Natural killer cell treated with Interleukin-12 subunit alpha and Interleukin-12 subunit beta and Interleukin-15 and Interleukin-18, amount 100 ng/mL, for 72 hours (primary cell): ENCODE results near the gene ZNF341. TPM values are rescaled to one million over a fixed set of nuclear protein-coding genes. Genes with fewer than 3 reads are reported as not detected.

Source experiments
- ATAC-seq, 2 donors: fragments of 150-1000 bp; cut with Tn5 transposase in 1 of 2; sonication (Bioruptor Pico), chemical (Tn5 transposase) in 1 of 2; 2 replicates each; pipeline ENCODE4 v1.10.0; 2021
- DNase-seq: peaks from one replicate; pipeline ENCODE4 v3.0.0; 2022; ENCODE audit warnings: low spot score
- H3K27ac Mint-ChIP-seq, 2 donors: 1 replicate in 1 of 2; 2 replicates in 1 of 2; pipeline ENCODE4 v1.8.0; 2022; ENCODE audit warnings: mixed read lengths in 2 of 2, mild to moderate bottlenecking in 1 of 2, moderate library complexity in 1 of 2
- H3K27me3 Mint-ChIP-seq, 2 donors: 1 replicate in 1 of 2; 2 replicates in 1 of 2; pipeline ENCODE4 v1.8.0; 2022; ENCODE audit warnings: mixed read lengths in 2 of 2
- H3K36me3 Mint-ChIP-seq: one replicate; pipeline ENCODE4 v1.8.0; 2022; ENCODE audit warnings: mixed read lengths
- H3K4me1 Mint-ChIP-seq, 2 donors: 1 replicate in 1 of 2; 2 replicates in 1 of 2; pipeline ENCODE4 v1.8.0; 2022; ENCODE audit warnings: low read depth in 2 of 2, mixed read lengths in 2 of 2, mild to moderate bottlenecking in 1 of 2
- H3K4me3 Mint-ChIP-seq: one replicate; pipeline ENCODE4 v1.8.0; 2022; ENCODE audit warnings: mixed read lengths
- H3K9me3 Mint-ChIP-seq: 2 replicates; pipeline ENCODE4 v1.8.0; 2022; ENCODE audit warnings: mixed read lengths
- total RNA-seq, 2 donors: library from RNA; stranded (reverse); gene quantifications; one replicate each; pipeline ENCODE4 v1.2.3, GENCODE V29; 2022

Gene ZNF341
- total RNA-seq, 2 donors from 2014 or later: 4.6 to 8.9 TPM

- Mint-ChIP-seq H3K4me3 (peak overlapping the region; percentile 90), H3K27me3 (no peaks in the 10 kb centered on the region), H3K27ac (peak overlapping the region; percentile 96 to 99), H3K36me3 (peaks cover 15% of the 10 kb centered on the region), H3K9me3 (no peaks in the 10 kb centered on the region), H3K4me1 (peaks cover 46 to 48% of the 10 kb centered on the region in 2 donors)
- ATAC-seq: no peak
- DNase-seq: no peak
Measured at GRCh38 chr20:33812908-33813462, 81.2 kb downstream of the ZNF341 start.

DNA sequence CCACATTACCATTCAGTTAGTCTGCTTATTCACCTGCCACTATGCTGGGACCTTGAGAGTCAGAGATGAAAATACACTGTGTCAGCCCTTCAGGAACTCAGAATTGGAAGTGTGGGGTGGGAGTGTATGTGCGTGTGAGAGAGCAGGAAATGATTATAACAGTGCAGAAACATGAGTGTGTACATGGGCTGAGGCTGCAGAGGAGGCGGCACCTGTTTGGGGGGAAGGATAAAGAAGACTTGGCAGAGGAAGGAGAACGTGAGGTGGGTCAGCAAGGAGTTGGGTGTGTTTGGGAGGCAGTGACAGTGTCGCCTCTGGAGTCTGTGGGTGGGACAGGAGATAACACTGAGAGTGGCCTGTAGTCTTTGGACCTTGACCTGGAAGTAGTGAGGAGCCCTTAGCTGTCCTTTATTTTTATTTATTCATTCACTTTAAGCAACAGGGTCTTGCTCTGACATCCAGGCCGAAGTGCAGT is 82.5 kb downstream of the ZNF341 start:
- ATAC-seq (no peak), DNase-seq (no peak)
- Mint-ChIP-seq H3K36me3 (peaks cover 15% of the 10 kb centered on the region), H3K27me3 (no peaks in the 10 kb centered on the region), H3K27ac (peak overlapping the region; percentile 96 to 99), H3K4me3 (peak overlapping the region; percentile 90), H3K9me3 (no peaks in the 10 kb centered on the region), H3K4me1 (peaks cover 58 to 60% of the 10 kb centered on the region in 2 donors)

- no peak overlapping the region for H3K4me3 Mint-ChIP-seq
- no peak overlapping the region for H3K27ac Mint-ChIP-seq
- no peaks in the 10 kb centered on the region for H3K9me3 Mint-ChIP-seq
- DNase-seq (no peak), ATAC-seq (no peak)
- H3K27me3 Mint-ChIP-seq: no peaks in the 10 kb centered on the region
- peaks cover 66 to 71% of the 10 kb centered on the region in 2 donors for H3K4me1 Mint-ChIP-seq
- H3K36me3 Mint-ChIP-seq: peaks cover 15% of the 10 kb centered on the region
Measured at GRCh38 chr20:33815671-33816070, 83.9 kb downstream of the ZNF341 start.

GRCh38 chr20:33816191-33816590 is 84.4 kb downstream of the ZNF341 start:
- no peaks in the 10 kb centered on the region for H3K9me3 Mint-ChIP-seq
- H3K36me3 Mint-ChIP-seq: peaks cover 15% of the 10 kb centered on the region

GRCh38 chr20:33817411-33817810 is 85.6 kb downstream of the ZNF341 start:
- Mint-ChIP-seq H3K4me1 (peaks cover 59 to 68% of the 10 kb centered on the region in 2 donors), H3K27me3 (no peaks in the 10 kb centered on the region), H3K9me3 (no peaks in the 10 kb centered on the region), H3K27ac (no peak overlapping the region), H3K4me3 (no peak overlapping the region), H3K36me3 (peaks cover 10% of the 10 kb centered on the region)
- no peak for DNase-seq
- no peak for ATAC-seq

More at GRCh38 chr20:33816191-33816590, 84.4 kb downstream of the ZNF341 start:
- ATAC-seq (no peak), DNase-seq (no peak)
- Mint-ChIP-seq H3K4me1 (peaks cover 66 to 72% of the 10 kb centered on the region in 2 donors), H3K27ac (no peak overlapping the region), H3K27me3 (no peaks in the 10 kb centered on the region), H3K4me3 (no peak overlapping the region)

DNA sequence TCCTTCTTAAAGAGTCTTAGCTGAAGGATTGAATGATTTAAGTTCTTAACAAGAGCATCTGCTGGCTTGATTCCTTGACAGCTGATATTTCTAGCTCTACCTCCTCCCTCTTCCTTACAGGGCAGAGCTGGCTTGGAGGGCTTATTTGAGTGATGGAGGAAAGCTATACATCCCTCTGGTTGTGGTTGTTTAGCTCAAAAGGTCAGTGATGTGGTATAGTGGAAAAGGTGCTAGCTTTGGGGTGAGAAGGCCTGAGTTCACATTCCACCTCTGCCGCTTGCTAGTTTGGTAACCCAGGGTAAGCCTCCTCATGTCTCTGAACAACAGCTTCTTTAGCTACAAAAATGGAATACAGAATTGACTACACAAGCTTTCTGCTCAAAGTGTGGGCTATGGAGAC is 87.7 kb downstream of the ZNF341 start:
- Mint-ChIP-seq H3K27me3 (no peaks in the 10 kb centered on the region), H3K9me3 (no peaks in the 10 kb centered on the region), H3K4me1 (peaks cover 44 to 54% of the 10 kb centered on the region in 2 donors), H3K27ac (peak overlapping the region in 1 of 2 donors; percentile 31), H3K36me3 (peaks cover 7% of the 10 kb centered on the region), H3K4me3 (no peak overlapping the region)
- DNase-seq: no peak
- no peak for ATAC-seq

DNA sequence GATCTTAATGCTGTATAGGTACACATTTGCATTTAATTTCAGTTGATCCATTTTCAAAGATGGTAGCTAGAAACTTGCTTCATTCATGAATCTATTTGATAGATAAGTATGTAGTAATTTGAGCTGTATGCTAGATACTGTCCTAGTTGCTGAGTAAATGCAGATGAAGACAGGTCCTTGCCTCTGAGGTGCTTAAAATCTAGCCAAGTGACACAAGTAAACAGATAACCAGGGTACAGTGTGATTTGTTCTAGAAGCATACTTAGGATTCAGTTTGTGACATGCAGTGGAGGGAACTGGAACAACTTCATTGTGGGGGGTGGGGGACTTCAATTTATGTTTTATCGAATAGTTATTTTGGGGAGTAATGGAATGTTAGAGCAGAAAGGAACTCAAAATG is 88.6 kb downstream of the ZNF341 start:
- Mint-ChIP-seq H3K4me1 (peaks cover 44 to 56% of the 10 kb centered on the region in 2 donors), H3K27ac (no peak overlapping the region), H3K36me3 (peaks cover 1% of the 10 kb centered on the region), H3K4me3 (no peak overlapping the region), H3K27me3 (no peaks in the 10 kb centered on the region), H3K9me3 (no peaks in the 10 kb centered on the region)
- no peak for ATAC-seq
- no peak for DNase-seq

GRCh38 chr20:33821270-33821836 is 89.6 kb downstream of the ZNF341 start:
- Mint-ChIP-seq H3K9me3 (no peaks in the 10 kb centered on the region), H3K27me3 (no peaks in the 10 kb centered on the region), H3K4me3 (no peak overlapping the region), H3K4me1 (peaks cover 53 to 65% of the 10 kb centered on the region in 2 donors), H3K36me3 (no peaks in the 10 kb centered on the region), H3K27ac (no peak overlapping the region)
- no peak for DNase-seq
- ATAC-seq: no peak

GRCh38 chr20:33822423-33822822 is 90.6 kb downstream of the ZNF341 start:
- H3K36me3 Mint-ChIP-seq: no peaks in the 10 kb centered on the region
- no peaks in the 10 kb centered on the region for H3K9me3 Mint-ChIP-seq
- DNase-seq (no peak), ATAC-seq (no peak)
- peaks cover 55 to 67% of the 10 kb centered on the region in 2 donors for H3K4me1 Mint-ChIP-seq
- no peak overlapping the region for H3K27ac Mint-ChIP-seq
- H3K4me3 Mint-ChIP-seq: no peak overlapping the region
- no peaks in the 10 kb centered on the region for H3K27me3 Mint-ChIP-seq

- no peak overlapping the region for H3K27ac Mint-ChIP-seq
- ATAC-seq: no peak
- no peak overlapping the region for H3K4me3 Mint-ChIP-seq
- no peak for DNase-seq
- no peaks in the 10 kb centered on the region for H3K9me3 Mint-ChIP-seq
- H3K27me3 Mint-ChIP-seq: no peaks in the 10 kb centered on the region
- H3K36me3 Mint-ChIP-seq: no peaks in the 10 kb centered on the region
- H3K4me1 Mint-ChIP-seq: peaks cover 54 to 67% of the 10 kb centered on the region in 2 donors
Measured at GRCh38 chr20:33822991-33823390, 91.2 kb downstream of the ZNF341 start.

DNA sequence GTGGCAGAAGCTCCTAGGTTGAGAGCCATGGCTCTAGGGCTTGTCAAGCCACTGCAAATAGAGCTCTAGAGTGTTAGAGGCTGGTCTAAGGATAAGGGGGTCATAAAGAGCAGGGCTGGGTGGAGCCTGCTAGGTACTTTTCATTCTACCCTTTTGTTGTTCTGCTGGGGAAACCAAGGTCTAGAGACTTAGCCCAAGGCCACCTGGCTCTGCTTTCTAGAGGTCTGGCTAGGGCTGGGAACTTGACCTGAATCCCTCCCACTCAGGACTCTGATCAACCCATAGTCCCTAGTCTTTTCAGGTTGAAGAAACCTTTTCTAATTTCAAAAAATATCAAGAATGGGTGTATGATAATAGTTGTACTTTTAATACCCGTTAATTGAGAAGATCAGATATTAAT is 93.1 kb downstream of the ZNF341 start:
- Mint-ChIP-seq H3K4me1 (peaks cover 52 to 67% of the 10 kb centered on the region in 2 donors), H3K4me3 (no peak overlapping the region), H3K27ac (no peak overlapping the region)

DNA sequence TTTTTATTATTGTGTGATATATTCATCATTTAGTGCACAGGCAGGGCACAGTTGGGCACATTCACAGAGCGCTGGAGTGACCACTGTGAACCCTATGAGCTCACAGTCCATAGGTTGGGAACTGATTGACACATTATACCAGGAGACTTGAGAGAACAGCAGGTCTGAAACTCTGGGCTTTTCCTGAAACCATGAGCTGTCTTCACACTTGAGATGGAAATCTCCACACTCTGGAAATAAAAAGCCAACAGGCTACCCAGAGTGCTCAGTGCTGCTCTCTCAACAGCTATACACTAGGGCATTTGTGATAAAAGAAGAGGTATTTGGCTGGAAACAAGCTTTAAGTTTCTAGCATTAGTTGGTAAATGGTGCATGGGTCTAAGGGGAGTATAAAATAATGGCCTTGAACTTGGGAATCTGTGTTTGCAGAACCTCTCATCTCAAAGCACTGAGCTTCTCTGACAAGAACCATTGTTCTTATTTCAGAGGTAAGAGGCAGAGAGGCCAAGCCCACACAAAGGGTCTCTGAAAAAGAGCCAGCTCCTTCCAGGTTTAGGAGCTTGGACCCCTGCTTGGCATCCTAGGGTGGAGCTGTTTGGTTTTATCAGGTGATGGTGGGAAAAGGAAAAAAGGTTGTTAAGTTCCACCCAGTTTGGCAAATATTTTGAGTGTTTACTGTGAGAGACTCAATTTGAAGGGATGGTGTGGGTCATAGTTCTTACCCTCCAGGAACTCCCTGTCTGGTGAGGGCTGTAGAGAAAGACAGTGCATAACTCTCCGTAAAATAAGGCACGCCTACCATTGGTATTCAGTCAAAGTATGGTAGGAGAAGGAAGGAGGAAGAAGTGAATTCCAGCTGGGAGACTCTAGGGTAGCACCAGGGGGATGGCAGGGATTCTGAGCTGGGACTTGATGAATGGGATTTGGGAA is 93.8 kb downstream of the ZNF341 start:
- no peak for DNase-seq
- peak overlapping the region in 1 of 2 donors; percentile 68 for H3K27ac Mint-ChIP-seq

More for the DNA sequence above, 93.1 kb downstream of the ZNF341 start:
- DNase-seq (no peak), ATAC-seq (no peak)
- no peaks in the 10 kb centered on the region for H3K36me3 Mint-ChIP-seq
- no peaks in the 10 kb centered on the region for H3K9me3 Mint-ChIP-seq
- no peaks in the 10 kb centered on the region for H3K27me3 Mint-ChIP-seq

DNA sequence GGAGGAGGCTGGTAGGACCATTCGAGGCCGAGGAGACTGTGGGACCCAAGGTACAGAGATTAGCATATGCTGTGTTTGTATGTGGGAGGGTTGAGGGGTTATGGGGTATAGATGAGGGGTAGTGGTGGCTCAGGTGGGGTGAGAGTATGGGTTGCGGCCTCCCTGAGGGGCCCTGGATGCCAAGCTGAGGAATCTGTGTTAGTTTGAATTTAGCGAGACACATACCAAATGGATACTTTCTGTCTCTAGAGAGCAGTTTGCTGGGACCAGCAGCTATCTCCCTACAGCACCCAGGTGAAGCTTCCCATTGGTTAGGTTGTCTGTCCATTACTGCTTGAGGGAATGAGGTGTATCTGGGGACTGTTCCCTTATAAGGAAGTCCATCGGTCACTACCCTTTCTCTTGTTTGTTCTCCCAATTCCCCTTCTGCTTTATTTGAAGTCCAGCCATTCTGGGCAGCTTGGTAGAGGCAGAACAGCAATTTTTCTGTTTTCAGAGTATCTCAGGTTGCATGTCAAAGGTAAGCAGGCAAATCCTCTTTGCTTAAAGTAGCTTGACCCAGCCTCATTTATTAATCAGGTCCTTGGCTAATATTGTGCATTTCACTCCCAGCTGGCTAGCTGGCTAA is 94.6 kb downstream of the ZNF341 start:
- peak overlapping the region in 1 of 2 donors; percentile 68 for H3K27ac Mint-ChIP-seq
- ATAC-seq (no peak), DNase-seq (no peak)
- no peaks in the 10 kb centered on the region for H3K27me3 Mint-ChIP-seq
- H3K4me3 Mint-ChIP-seq: no peak overlapping the region
- no peaks in the 10 kb centered on the region for H3K9me3 Mint-ChIP-seq
- no peaks in the 10 kb centered on the region for H3K36me3 Mint-ChIP-seq
- peaks cover 51 to 66% of the 10 kb centered on the region in 2 donors for H3K4me1 Mint-ChIP-seq

More for the DNA sequence above, 93.8 kb downstream of the ZNF341 start:
- H3K4me3 Mint-ChIP-seq: no peak overlapping the region
- H3K9me3 Mint-ChIP-seq: no peaks in the 10 kb centered on the region
- H3K27me3 Mint-ChIP-seq: no peaks in the 10 kb centered on the region
- no peaks in the 10 kb centered on the region for H3K36me3 Mint-ChIP-seq
- peaks cover 51 to 66% of the 10 kb centered on the region in 2 donors for H3K4me1 Mint-ChIP-seq
- ATAC-seq: no peak
